ENCODE data around the gene TBC1D1.

The TBC1D1 gene

GRCh38 chr4:37924946-37925345 lies 34.1 kb downstream of the TBC1D1 start:
- no peak for DNase-seq (ENCODE audit: low read depth)

DNA sequence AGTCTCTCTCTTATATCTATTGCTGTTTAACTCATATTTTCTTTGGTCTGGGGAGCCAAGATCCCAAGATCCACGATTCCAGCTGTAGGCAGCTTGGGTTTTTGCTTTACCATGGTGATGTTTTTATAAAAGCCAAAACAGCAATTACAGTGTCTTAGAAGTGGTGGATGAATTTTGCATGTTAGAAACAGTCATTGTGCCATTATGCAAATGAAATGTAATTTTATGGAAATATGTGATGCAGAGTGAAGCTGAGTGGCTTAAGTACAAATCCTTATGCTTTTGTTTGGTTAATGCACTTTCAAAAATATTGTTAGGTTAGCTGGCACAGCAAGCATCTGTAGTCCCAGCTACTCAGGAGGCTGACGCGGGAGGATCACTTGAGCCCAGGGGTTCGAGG lies 36.5 kb downstream of the TBC1D1 start:
- no peak for DNase-seq (ENCODE audit: low read depth)

DNA sequence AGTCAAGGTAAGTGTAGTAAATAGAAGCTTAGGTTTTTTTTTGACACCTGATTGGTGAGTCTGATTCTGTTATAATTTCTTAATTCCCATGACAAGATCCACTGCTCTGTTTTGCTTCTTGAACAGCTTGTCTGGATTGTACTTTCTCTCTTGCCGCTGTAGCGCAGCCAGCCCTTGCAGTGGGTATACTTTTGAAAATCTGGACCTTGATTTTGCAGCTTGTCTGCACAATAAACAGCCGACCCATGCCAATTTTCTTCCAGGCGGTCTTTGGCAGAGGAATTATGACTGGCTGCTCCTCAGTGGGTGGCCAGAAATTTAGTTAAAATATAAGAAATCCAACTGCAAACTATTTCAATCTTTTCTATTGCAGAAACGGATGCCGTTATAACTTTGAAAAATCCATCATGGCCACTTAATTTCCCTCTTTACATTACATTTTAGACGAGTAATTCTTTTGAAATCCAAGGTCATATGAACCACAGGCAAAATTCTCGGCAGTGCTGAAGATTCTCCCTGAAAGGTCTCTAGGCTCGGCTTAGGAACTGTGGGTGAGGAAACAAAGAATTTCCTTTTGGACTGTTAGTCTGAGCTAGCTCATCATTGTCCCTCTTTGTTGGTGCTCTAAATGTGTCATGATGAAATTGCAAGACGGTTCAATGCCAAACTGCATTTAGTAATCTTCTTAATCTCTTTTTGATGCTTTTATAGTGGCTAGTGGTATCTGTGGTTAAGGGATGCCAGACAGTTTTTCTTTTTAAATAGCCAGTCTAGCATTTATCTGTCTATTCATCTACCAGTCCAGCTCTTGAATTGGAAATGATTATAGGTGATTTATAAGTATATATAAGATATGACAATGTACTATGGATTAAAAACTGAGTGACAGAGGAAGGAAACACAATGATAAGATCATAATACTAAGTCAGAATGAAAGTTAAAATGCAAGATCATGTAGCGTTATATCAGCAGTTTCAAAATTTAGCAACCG lies 37.8 kb downstream of the TBC1D1 start:
- peak; percentile 11 for DNase-seq (ENCODE audit: low read depth)

DNA sequence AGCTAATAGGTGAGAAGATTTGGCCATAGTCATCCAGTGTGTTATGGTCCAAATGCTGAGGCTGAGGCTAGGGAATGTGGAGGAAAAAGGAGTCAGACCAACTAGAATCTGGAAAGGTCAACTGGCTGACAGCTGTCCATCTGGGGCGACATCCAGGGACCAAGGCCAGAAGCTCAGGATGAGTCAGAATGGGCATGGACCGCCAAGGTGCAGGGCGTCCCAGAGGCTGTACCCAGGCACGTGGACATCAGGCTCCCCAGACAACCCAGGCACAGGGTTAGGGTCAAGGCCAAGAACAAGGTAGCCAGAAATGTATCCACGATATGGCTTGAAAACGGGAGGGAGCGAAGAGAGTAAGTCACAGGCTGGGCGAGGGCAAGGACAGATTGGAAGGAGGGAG lies 43.2 kb downstream of the TBC1D1 start:
- DNase-seq (ENCODE audit: low read depth): no peak

DNA sequence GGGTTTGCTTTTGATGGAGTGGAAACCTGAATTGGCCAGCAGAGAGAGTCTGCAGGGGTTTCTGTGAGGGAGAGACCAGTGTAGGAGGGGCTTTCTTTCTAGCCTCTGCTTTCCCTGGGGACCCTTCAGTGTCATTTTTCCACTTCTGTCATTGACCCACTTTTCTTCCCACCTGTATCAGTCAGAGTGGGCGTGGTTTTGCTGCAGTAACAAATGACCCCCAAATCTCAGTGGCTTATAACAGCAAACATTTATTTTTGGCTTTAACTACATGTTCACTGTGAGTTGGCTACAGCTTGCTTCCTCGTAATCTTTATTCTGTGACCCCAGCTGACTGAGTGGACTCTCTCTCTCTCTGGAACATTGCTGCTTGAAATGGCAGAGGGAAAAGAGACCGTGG lies 43.7 kb downstream of the TBC1D1 start:
- no peak for DNase-seq (ENCODE audit: low read depth)

DNA sequence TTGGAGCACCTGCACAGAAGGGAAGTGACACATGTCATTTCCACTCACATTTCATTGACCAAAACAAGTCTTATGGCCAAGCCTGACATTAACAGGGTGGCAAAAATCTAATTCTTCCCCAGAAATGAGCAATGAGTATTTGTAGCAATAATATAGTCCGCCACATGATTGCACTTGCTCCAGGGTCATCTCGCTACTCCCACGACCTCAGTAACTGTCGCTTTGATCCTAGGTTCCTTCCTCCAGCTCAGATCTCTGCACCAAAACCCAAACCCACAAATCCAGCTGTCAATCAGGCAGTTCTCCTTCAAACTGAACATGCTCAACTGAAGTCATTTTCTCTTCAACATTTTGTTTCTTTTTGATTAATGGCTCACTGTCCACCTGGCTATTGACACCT lies 44.1 kb downstream of the TBC1D1 start:
- DNase-seq (ENCODE audit: low read depth): no peak

GRCh38 chr4:37936889-37937498 lies 46.1 kb downstream of the TBC1D1 start:
- no peak for DNase-seq (ENCODE audit: low read depth)

DNA sequence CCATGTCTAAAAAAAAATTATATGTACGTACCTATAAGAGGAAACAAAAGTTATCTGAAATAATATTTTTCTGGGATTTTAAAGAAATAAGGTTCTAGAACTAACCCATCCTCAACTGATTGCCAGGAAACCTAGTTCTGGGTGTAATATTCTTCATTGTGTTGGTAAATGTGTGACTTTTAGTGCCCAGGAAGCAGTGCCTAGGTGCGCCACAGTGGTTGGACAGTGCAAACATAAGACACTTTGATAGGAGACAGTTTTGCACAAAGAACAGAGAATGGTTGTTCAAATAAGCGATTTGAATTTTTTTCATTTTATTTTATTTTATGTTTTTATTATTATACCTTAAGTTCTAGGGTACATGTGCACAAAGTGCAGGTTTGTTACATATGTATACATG lies 47.3 kb downstream of the TBC1D1 start:
- no peak for DNase-seq (ENCODE audit: low read depth)

GRCh38 chr4:37946503-37947179 lies 55.8 kb downstream of the TBC1D1 start:
- no peak for DNase-seq (ENCODE audit: low read depth)

DNA sequence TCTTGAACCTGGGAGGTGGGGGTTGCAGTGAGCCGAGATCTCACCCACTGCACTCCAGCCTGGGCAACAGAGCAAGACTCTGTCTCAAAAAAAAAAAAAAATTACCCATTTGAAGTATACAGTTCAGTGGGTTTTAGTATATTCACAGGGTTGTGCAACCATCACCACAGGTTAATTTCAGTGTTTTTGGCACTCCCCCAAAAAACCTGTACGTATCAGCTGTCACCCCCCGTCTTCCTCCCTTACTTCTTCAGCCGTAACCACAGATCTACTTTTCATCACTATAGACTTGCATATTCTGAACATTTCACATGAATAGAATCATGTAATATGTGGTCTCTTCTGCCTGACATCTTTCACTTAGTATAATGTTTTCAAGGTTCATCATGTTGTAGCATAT lies 57.7 kb downstream of the TBC1D1 start:
- DNase-seq (ENCODE audit: low read depth): no peak

GRCh38 chr4:37949636-37950426 lies 58.9 kb downstream of the TBC1D1 start:
- DNase-seq (ENCODE audit: low read depth): no peak

GRCh38 chr4:37951461-37952352 lies 60.8 kb downstream of the TBC1D1 start:
- DNase-seq (ENCODE audit: low read depth): no peak

- DNase-seq (ENCODE audit: low read depth): no peak
Observed at GRCh38 chr4:37953156-37953555, 62.3 kb downstream of the TBC1D1 start.

- no peak for DNase-seq (ENCODE audit: low read depth)
Observed at GRCh38 chr4:37953620-37954293, 62.9 kb downstream of the TBC1D1 start.

DNA sequence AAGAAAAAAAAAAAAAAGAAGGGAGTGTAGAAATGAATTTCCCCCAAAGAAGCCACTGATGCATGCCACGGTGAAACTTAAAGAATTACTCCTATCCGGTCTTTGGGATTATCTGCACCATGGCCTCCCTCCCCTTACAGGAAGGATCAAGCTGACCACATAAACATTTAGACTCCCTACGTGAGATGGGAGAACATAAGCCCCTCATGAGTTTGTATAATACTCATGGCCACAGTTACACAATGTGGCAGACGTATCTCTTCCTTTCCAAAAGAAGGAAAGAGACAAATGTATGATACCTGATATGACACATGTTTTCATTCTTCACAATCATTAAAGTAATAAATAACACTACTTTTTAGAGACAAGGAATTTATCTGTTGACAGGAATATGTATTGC lies 66.1 kb downstream of the TBC1D1 start:
- no peak for DNase-seq (ENCODE audit: low read depth)

- DNase-seq (ENCODE audit: low read depth): no peak
Observed at GRCh38 chr4:37958932-37959331, 68.0 kb downstream of the TBC1D1 start.

DNA sequence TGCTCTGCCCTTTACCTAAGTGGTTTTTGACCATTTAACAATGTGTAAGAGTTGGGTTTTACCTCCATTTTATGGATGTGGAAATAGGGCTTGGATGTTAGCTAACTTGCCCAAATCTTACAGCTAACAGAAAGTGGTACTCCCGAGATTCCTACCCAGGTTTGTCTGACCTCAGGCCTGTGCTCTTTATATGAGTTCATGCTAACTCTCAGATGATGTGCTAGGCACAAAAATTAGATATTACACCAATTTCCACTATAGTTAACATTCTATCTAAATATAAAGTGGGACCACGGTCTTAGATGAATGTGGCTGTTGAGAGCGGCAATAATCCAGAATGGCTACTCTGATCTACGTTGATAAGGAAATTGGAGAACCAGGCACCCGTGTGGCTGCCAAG lies 69.2 kb downstream of the TBC1D1 start, which contains the start of gene PTTG2:
Gene PTTG2, plus strand, starts transcription at position 301 of the 400 bp plus-strand sequence. Its CDS starts 37 bp downstream, at position 338.
- DNase-seq (ENCODE audit: low read depth): no peak

- DNase-seq (ENCODE audit: low read depth): no peak
Observed at GRCh38 chr4:37960679-37961450, 70.0 kb downstream of the TBC1D1 start.

- DNase-seq (ENCODE audit: low read depth): no peak
Observed at GRCh38 chr4:37964734-37965457, 74.0 kb downstream of the TBC1D1 start.
